Thoracic aorta (tissue), 2 donors: Measurements from ENCODE around the gene FRRS1. TPM values are rescaled to one million over a fixed set of nuclear protein-coding genes. Genes with fewer than 3 reads are reported as not detected.
"Not testable (repeated sequence)": the region's sequence is repeated elsewhere in the genome, so short reads cannot be mapped to it uniquely, and the experiment has no call there.

ENCODE experiments used
- ATAC-seq: fragments of 150-250 bp; one replicate; pipeline ENCODE4 v1.8.0; 2017; ENCODE audit warnings: low read depth; ENCODE audit not compliant: insufficient number of reproducible peaks, low FRiP score
- DNase-seq: peaks from one replicate; pipeline ENCODE4 v3.0.0-alpha.2; 2020; ENCODE audit warnings: low spot score
- H3K27ac ChIP-seq, 2 donors: fragments of 200-600 bp; sonication (generic); 1 replicate in 1 of 2; 2 replicates in 1 of 2; pipeline ENCODE4 v1.5.1; 2016; ENCODE audit warnings: mild to moderate bottlenecking in 2 of 2, moderate library complexity in 2 of 2
- H3K27me3 ChIP-seq: fragments of 200-600 bp; sonication (generic); replicated peaks from 2 replicates; pipeline ENCODE4 v1.6.0; 2016; ENCODE audit warnings: mild to moderate bottlenecking; ENCODE audit not compliant: insufficient read depth
- H3K36me3 ChIP-seq: fragments of 200-600 bp; sonication (generic); one replicate; pipeline ENCODE4 v1.5.1; 2016
- H3K4me1 ChIP-seq, 2 donors: fragments of 200-600 bp; sonication (generic); 1 replicate in 1 of 2; 2 replicates in 1 of 2; pipeline versions ENCODE4 v1.5.1 to v1.6.0; 2016; ENCODE audit warnings: low read depth in 2 of 2, mild to moderate bottlenecking in 1 of 2; ENCODE audit not compliant: control insufficient read depth in 1 of 2
- H3K4me3 ChIP-seq: fragments of 200-600 bp; sonication (generic); 2 replicates; pipeline ENCODE4 v1.5.1; 2016; ENCODE audit warnings: mild to moderate bottlenecking
- H3K9me3 ChIP-seq: fragments of 200-600 bp; sonication (generic); 2 replicates; pipeline ENCODE4 v1.5.1; 2016
- total RNA-seq, 2 donors: library from RNA; depleted of rRNA; stranded (reverse); fragments of >200 nt; gene quantifications; one replicate each; pipeline versions ENCODE4 v1.1.0 to v1.2.3, GENCODE V29; 2016
- TF ChIP-seq, protein P1 (sequence below): fragments of 200-600 bp; sonication (generic); IDR thresholded peaks from one replicate; pipeline ENCODE4 v1.5.1; 2019; ENCODE audit warnings: antibody characterized with exemption

FRRS1 gene
- total RNA-seq, 2 donors from 2014 or later: 6.1 to 7.6 TPM

DNA sequence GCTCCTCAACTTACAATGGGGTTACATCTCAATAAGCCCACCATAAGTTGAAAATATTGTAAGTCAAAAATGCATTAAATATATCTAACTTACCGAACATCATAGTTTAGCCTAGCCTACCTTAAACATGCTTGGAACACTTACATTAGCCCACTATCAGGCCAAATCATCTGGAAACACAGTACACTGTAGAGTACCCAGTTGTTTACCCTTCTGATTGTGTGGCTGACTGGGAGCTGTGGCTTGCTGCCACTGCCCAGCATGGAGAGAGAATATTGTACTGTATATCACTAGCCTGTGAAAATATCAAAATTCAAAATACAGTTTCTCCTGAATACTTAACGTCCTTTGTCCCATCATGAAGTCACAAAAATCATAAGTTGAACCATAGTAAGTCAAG, 40.4 kb upstream of the FRRS1 start:
- no peaks in the 10 kb centered on the region for H3K27me3 ChIP-seq
- no peaks in the 10 kb centered on the region for H3K36me3 ChIP-seq
- peaks cover 0 to 5% of the 10 kb centered on the region in 2 donors for H3K4me1 ChIP-seq
- H3K4me3 ChIP-seq: no peak overlapping the region
- no peak overlapping the region for H3K27ac ChIP-seq
- TF ChIP-seq, protein P1, sequence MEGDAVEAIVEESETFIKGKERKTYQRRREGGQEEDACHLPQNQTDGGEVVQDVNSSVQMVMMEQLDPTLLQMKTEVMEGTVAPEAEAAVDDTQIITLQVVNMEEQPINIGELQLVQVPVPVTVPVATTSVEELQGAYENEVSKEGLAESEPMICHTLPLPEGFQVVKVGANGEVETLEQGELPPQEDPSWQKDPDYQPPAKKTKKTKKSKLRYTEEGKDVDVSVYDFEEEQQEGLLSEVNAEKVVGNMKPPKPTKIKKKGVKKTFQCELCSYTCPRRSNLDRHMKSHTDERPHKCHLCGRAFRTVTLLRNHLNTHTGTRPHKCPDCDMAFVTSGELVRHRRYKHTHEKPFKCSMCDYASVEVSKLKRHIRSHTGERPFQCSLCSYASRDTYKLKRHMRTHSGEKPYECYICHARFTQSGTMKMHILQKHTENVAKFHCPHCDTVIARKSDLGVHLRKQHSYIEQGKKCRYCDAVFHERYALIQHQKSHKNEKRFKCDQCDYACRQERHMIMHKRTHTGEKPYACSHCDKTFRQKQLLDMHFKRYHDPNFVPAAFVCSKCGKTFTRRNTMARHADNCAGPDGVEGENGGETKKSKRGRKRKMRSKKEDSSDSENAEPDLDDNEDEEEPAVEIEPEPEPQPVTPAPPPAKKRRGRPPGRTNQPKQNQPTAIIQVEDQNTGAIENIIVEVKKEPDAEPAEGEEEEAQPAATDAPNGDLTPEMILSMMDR: no peak
- H3K9me3 ChIP-seq: no peaks in the 10 kb centered on the region
- no peak for ATAC-seq
- DNase-seq: no peak

DNA sequence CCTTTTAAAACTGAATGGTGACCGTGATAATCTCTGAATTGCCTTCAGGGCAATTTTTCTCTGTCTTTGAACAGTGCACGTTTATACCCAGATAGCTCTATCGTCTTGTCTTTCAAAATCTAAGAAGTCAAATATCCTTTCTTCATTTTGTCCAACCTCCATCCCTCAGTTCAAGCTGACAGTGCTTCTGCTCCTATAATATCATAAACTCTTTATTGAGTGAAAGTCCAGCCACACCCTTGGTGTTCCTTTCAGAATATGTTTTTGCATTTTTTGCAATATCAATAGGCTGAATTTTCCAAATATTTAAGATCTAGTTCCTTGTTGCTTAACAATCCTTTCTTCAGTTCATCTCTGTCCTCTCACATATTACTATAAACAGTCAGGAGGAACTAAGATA, 35.1 kb upstream of the FRRS1 start:
- Histone ChIP-seq H3K27ac (no peak overlapping the region), H3K4me3 (no peak overlapping the region), H3K4me1 (no peaks in the 10 kb centered on the region), H3K27me3 (no peaks in the 10 kb centered on the region), H3K9me3 (no peaks in the 10 kb centered on the region), H3K36me3 (no peaks in the 10 kb centered on the region)
- no peak for DNase-seq
- TF ChIP-seq, protein P1: no peak
- no peak for ATAC-seq

DNA sequence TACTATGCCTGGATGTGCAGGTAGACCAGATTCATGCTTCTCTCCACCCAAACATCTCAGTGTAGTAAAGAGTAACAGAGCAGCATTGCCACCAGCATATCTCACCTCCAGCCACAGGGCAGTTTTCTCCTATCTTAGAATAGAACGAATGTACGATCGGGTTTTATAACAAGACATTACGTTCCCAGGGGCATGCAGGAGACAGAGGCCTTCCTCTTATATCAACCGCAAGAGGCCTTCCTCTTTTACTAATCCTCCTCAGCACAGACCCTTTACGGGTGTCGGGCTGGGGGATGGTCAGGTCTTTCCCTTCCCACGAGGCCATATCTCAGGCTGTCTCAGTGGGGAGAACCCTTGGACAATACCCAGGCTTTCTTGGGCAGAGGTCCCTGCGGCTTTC, 27.4 kb upstream of the FRRS1 start:
- not testable (repeated sequence) for H3K27me3 ChIP-seq, H3K4me1 ChIP-seq, ATAC-seq, H3K27ac ChIP-seq, DNase-seq, H3K4me3 ChIP-seq, H3K9me3 ChIP-seq, H3K36me3 ChIP-seq

DNA sequence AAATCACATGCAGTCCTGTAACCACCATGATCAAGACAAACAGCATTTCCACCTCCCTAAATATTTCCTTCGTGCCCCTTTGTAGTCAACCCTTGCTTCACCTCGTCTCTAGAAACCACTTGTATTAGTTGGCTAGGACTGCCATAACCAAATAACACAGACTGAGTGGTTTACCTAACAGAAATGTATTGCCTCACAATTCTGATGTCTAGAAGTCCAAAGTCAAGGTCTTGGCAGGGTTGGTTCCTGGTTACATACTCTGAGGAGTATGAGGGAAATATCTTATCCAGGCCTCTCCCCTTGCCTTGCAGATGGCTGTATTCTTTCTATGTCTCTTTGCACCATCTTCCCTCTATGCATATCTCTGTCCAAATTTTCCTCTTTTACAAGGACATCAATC, 23.3 kb upstream of the FRRS1 start:
- H3K9me3 ChIP-seq: no peaks in the 10 kb centered on the region
- no peaks in the 10 kb centered on the region for H3K36me3 ChIP-seq
- no peak overlapping the region for H3K4me3 ChIP-seq
- no peak for ATAC-seq
- no peaks in the 10 kb centered on the region for H3K27me3 ChIP-seq
- DNase-seq: no peak
- H3K27ac ChIP-seq: no peak overlapping the region
- no peaks in the 10 kb centered on the region for H3K4me1 ChIP-seq
- TF ChIP-seq, protein P1: no peak

DNA sequence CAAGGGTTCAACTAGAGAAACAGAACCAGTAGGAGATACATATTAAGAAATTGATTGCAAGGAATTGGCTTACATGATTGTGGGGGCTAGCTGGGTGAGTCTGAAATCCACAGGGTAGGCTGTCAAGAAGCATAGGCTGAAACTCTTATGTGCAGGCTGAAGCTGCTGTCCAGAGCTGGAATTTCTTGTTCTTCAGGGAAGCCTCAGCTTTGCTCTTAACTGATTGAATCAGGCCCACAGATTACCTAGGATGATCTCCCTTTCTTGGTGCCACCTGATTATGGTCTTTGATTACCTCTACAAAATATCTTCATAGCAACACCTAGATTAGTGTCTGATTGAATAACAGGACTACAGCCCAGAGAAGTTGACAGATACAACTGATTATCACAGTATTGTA, 22.5 kb upstream of the FRRS1 start:
- no peak overlapping the region for H3K4me3 ChIP-seq
- no peaks in the 10 kb centered on the region for H3K9me3 ChIP-seq
- DNase-seq (no peak), ATAC-seq (no peak)
- TF ChIP-seq, protein P1: no peak
- H3K27ac ChIP-seq: no peak overlapping the region
- H3K4me1 ChIP-seq: no peaks in the 10 kb centered on the region
- H3K27me3 ChIP-seq: no peaks in the 10 kb centered on the region
- H3K36me3 ChIP-seq: no peaks in the 10 kb centered on the region

DNA sequence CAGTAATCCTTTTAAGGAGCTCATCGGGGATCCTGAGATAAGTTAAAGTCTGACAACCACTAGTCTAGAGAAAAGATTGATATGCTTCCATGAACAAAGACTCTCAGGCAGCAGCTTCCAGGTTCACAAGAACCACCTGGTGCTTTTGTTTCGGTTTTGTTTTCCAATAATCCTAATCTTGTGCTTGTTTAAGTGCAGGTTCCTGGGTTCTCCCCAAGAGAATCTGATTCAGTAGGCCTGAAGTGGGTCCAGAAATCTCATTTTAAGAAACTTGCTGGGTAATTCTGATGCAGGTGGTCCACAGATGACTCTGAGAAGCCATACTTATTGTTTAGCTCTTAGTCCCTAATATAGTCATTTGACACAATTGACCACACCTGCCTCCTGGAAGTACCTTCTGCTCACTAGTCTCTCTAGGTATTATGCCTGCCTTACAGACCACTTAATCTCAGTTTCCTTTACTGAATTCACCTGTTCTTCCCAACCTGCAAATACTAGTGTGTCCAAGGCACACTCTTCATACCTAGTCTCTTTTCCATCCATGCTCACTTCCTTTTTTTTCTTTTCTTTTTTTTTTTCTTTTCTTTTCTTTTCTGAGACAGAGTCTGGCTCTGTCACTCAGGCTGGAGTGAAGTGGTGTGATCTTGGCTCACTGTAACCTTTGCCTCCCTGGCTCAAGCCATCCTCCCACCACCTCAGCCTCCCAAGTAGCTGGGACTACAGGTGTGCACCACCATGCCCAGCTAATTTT, 20.5 kb upstream of the FRRS1 start:
- H3K36me3 ChIP-seq: no peaks in the 10 kb centered on the region
- no peak overlapping the region for H3K27ac ChIP-seq
- H3K9me3 ChIP-seq: no peaks in the 10 kb centered on the region
- no peak for DNase-seq
- H3K4me1 ChIP-seq: no peaks in the 10 kb centered on the region
- no peak for ATAC-seq
- TF ChIP-seq, protein P1: no peak
- no peak overlapping the region for H3K4me3 ChIP-seq
- no peaks in the 10 kb centered on the region for H3K27me3 ChIP-seq
